Germinal center (tissue), 1 donor: ENCODE results near the gene ACBD6.

Source experiments
- DNase-seq: peaks from one replicate; pipeline ENCODE4 v3.0.0; 2012; ENCODE audit warnings: mixed read lengths, low spot score

The ACBD6 gene

DNA sequence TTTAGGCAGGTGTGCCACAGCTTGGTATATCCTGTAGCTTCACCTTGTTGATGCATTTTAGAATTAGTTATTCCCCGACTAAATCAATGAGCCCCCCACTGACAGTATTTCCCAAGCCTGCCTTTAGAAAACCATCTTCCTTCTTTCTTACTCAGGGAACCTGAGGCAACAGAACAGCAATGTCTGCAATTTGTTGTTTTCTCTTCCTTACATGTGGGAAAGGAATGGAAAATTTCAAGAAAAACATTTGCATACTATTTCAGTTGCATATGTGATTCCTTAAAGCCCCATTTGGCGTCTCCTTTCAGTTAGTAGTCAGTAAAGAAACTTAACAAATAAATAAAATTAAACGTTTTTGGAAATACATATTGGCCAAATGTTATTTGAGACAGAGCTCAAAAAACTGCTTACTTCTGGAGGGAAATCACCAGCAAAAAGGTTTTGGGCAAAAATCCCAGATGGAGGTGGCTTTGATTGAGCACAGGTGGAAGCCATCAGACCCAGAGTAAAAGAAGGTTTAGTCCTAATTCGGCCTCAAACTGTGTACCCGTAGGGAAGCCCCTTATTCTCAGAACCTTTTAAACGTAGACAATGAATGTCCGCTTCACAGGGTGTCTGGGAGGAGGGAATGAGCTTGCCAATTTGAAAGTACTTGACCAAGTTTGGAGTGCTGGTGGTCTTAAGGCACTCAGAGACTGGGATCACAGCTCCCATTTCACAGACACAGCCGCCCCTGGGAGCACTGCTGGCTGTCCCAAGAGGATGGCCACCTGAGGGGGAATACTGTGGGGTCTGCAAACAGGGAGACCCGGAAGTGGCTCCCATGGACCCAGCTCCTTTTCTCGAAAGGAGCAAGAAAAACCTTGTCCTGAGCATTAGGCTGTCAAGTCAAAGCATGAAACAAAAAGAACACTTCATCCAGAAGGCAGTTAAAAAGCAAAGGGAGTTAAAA is 263.0 kb downstream of the ACBD6 start:
- DNase-seq = no peak

DNA sequence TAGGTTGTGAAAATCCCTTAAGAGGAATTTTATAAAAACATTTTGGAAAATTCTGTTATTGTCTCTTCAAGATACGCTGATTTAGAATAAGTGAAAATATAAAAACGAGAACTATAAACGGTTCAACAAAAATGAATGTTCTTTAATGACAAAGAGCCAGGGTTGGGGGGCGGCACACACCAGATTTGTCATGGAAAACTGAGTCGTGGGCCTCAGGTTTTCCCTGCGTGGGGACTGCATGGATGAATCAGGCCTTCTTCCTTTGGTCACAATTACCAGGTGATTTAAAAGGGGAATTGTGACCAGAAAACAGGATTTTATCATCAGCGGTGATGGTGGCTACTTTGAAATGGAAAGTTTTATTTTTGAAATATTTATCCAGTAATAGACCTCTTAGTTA is 263.7 kb downstream of the ACBD6 start:
- no peak for DNase-seq
